WI38 (cell line): ENCODE results near the gene IGF1R.

Experiments used
- H3K4me3 ChIP-seq: 2 replicates; pipeline ENCODE4 v1.5.1; 2011; ENCODE audit warnings: low read depth, mild to moderate bottlenecking, control low read depth, low read length
- TF ChIP-seq, protein P1 (sequence below): IDR thresholded peaks from 2 replicates; pipeline ENCODE4 v1.5.1; 2012; ENCODE audit warnings: low read depth, mild to moderate bottlenecking, control low read depth, low read length

The IGF1R gene

DNA sequence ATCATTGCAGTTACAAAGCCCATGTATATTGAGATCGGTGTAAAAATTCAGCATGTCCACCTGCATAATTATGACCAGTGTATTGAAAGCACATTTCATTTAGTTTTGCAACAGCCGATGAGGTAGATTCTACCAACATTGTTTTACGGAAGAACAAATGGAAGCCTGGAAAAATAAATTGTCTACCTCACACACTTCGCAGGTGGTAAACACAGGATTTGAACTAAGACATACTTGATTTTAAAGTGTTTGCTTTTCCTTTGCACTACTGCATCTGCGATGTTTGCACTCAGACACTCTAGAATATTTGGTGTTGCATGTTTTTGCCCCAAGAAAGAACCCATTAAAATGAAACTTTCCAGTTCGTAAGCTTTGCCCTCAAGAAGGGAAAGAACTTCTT is 210.8 kb downstream of the IGF1R start:
- H3K4me3 ChIP-seq = no peak overlapping the region
- TF ChIP-seq, protein P1, sequence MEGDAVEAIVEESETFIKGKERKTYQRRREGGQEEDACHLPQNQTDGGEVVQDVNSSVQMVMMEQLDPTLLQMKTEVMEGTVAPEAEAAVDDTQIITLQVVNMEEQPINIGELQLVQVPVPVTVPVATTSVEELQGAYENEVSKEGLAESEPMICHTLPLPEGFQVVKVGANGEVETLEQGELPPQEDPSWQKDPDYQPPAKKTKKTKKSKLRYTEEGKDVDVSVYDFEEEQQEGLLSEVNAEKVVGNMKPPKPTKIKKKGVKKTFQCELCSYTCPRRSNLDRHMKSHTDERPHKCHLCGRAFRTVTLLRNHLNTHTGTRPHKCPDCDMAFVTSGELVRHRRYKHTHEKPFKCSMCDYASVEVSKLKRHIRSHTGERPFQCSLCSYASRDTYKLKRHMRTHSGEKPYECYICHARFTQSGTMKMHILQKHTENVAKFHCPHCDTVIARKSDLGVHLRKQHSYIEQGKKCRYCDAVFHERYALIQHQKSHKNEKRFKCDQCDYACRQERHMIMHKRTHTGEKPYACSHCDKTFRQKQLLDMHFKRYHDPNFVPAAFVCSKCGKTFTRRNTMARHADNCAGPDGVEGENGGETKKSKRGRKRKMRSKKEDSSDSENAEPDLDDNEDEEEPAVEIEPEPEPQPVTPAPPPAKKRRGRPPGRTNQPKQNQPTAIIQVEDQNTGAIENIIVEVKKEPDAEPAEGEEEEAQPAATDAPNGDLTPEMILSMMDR = no peak

DNA sequence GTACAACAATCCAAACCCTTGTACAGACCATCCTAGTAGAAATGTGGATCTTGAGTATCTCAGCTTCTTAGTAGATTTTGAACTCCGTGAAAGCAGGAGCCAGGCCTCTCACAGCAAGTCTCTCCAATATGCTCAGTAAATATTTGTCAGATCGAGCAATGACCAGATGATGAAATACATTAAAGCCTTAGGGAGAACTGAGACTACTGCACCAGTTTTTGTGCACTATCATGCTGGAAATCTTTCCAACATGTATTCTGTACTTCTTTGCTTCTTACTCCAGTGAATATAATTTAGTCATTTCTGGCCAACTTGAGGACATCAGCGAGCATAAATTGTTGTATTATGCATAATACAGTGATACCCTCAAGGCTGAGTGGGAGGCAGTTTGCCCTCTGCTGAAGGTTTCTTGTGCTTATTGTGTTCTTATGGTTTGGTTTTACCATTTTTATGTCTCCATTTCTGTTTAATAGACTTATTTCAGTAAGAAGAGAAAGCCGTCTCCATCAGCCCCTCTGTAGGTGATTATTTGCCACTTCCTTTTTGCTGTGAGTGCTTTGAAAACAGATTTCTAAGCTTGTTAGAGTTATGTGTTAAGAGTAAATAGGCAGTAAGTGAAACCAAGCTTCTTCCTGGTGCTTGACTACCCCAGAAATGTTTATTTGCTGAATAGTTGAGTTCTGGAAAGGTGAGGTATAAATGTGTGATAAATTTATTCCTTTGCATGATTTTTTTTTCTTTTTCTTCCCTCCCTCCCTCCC is 212.1 kb downstream of the IGF1R start:
- TF ChIP-seq, protein P1 = no peak
- H3K4me3 ChIP-seq = no peak overlapping the region

DNA sequence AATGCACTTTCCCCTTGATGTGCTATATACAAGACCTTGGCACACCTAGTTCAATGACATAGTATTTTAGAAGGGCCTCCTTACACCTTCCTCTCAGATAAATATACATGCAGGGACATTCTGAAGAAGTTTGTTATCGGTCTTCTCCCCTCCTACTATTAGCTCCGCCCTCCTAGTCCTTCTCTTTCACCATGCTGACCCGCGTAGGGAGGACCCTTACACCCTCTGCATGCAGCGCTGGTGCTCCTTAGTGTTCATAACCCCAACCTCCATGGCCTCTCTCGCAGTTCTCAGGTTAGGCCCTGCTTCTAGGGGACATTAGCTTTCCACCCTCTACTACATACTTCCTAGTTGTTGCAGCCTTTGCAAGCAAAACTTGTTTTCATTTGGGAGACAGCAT is 212.8 kb downstream of the IGF1R start:
- H3K4me3 ChIP-seq = no peak overlapping the region
- TF ChIP-seq, protein P1 = no peak

DNA sequence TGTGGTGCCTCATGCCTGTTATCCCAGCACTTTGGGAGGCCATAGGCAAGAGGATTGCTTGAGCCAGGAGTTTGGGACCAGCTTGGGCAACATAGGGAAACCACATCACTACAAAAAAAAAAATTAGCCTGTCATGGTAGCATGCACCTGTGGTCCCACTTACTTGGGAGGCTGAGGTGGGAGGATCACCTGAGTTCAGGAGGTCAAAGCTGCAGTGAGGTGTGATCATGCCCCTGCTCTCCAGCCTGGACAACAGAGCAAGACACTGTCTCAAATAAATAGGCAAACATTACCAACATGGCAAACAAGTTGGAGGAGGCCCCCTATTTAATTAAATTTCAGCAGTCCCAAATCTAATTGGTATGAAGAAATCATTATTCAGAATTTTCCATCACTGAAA is 215.6 kb downstream of the IGF1R start:
- H3K4me3 ChIP-seq = no peak overlapping the region
- TF ChIP-seq, protein P1 = no peak

DNA sequence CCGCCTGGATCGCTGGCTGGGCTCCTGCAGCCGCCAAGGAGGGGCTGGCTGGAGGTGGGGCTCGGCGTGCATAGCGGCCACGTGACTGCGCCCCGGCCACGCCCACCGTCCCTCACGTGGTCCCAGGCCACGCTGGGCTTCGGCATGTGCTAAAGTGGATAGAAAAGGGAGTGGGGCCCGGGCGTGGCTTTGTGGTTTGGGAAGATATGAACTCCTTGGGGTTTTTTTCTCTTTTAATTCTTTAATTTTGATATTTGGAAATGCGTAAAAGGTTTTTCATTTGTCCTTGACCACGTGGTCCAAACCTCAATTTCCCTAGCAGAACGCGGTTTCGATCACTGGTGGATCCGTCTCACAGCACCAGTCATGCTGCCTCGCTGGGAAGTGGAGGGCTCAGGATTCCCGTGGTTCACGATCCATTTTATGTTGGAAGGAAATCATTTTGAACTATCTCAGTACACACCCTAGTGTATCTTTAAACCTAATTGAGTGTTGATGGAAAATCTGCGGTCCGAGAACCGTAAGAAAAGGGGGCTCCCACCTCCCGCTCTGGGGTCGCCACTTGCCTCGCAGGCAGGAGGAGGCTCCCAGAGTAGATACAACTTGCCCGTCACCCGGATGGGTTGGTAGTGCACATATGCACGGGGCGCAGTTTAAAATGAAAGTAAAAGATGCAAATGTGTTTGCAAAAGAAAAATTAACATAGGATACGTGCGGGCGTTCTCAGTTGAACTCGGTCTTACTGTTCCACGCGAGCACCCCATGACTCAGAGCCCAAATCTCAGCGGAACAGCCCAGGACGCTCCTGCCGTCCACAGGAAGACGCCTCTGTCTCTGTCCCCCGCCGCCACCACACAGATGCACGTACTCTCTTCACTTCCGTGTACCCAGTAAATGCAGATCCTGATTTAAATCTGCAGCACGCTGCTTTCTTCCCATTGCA is 217.3 kb downstream of the IGF1R start:
- H3K4me3 ChIP-seq = peak overlapping the region; percentile 66
- TF ChIP-seq, protein P1 = no peak

DNA sequence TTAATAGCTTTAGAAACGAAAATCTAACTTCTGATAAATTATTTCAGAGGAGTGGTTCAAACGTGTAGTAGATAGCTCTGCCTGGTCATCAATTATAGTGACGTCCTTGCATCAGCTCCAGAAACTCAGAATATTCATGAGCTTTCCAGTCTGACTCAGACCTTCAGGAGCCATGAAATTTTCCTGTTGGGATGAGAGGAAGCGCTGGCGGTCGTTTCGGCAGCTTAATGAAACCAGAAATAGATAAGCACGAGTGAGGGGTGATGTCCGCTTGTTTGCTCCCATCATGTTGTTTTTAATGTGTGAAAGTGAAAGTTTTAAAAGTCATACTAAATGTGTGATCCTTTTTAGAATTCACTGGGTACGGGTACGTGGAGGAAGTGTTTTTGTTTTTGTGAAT is 218.2 kb downstream of the IGF1R start:
- peak overlapping the region; percentile 66 for H3K4me3 ChIP-seq
- TF ChIP-seq, protein P1 = no peak

DNA sequence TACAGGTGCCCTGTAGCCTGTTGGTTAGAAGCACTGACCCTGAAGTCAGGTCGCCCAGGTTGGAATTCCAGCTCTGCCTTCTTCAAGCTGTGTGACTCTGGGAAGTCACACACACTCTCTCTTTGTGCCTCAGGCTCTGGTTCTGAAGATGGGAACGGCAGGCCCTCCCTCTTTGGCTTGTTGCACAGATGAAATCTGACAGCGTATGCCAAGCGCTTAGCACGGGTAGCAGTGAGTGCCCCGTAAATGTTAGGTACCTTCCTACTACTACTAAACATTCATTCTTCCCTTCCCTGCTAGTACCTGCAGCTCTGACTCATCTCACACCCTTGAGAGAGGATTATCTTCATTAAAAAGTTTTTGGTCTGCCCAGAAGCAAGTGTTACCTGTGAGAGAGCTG is 220.2 kb downstream of the IGF1R start:
- TF ChIP-seq, protein P1 = no peak

More for the DNA sequence above, 220.2 kb downstream of the IGF1R start:
- no peak overlapping the region for H3K4me3 ChIP-seq
